K562 (cell line): ENCODE data around the gene SAFB. TPM values are rescaled to one million over a fixed set of nuclear protein-coding genes. Genes with fewer than 3 reads are reported as not detected.
A peak's percentile ranks its signal among the peaks of the same experiment; 100 is the strongest.

ENCODE experiments used
- ATAC-seq: fragments of 200-7000 bp; cut with Tn5 transposase; 3 replicates; pipeline ENCODE4 v1.9.1; 2020; ENCODE audit warnings: moderate library complexity
- BruUV-seq: library from RNA; stranded (reverse); fragments of 400-500 nt; replicated peaks from 2 replicates; lab custom pipeline; 2021; lab: Mats Ljungman, UMichigan
- CTCF ChIA-PET: fragments of 300-600 bp; formaldehyde crosslinking; extraction: SDS; loops from one replicate; lab custom pipeline; 2021; ENCODE audit warnings: low intra/inter-chr PET ratio; lab: Yijun Ruan, JAX
- POLR2A ChIA-PET: fragments of 300-600, 350-650 bp; sonication (Branson Sonifier 250); formaldehyde crosslinking; extraction: SDS; loops from one replicate; lab custom pipeline; 2021; ENCODE audit warnings: antibody characterized with exemption, inconsistent platforms; lab: Yijun Ruan, JAX
- DNase-seq, 4 experiments: peaks; one replicate each; pipeline versions ENCODE4 v3.0.0 to v3.0.0-alpha.2; 2011 to 2018; ENCODE audit warnings: low spot score in 3 of 4, mixed read lengths in 3 of 4; ENCODE audit errors: extremely low read depth in 1 of 4
- FAIRE-seq: peaks from 2 replicates; lab custom pipeline; 2011; peaks lifted over from hg19 to GRCh38; lab: Jason Lieb, UNC
- H2AFZ ChIP-seq: 2 replicates; pipeline ENCODE4 v1.6.0; 2011; ENCODE audit warnings: low read depth, low read length, control low read depth, inconsistent platforms
- H3K27ac ChIP-seq: fragments of 200-600 bp; 3 replicates; pipeline ENCODE4 v1.8.0; 2011; ENCODE audit warnings: low read depth, mild to moderate bottlenecking, control low read depth, inconsistent platforms, low read length, moderate library complexity, mixed read lengths; ENCODE audit errors: extremely low read depth
- H3K27me3 ChIP-seq, 2 experiments: fragments of 300-600 bp in 1 of 2; 2 replicates in 1 of 2; 3 replicates in 1 of 2; pipeline versions ENCODE4 v1.6.0 to v1.8.0; 2011; ENCODE audit warnings: inconsistent platforms in 2 of 2, low read length in 2 of 2, mild to moderate bottlenecking in 1 of 2, mixed read lengths in 1 of 2, moderate library complexity in 1 of 2; ENCODE audit not compliant: control insufficient read depth in 2 of 2, insufficient read depth in 2 of 2
- H3K36me3 ChIP-seq: fragments of 300-600 bp; 3 replicates; pipeline ENCODE4 v1.8.0; 2011; ENCODE audit warnings: mild to moderate bottlenecking, low read length, inconsistent platforms; ENCODE audit not compliant: control insufficient read depth, insufficient read depth
- H3K4me1 ChIP-seq, 2 experiments: fragments of 200-600 bp in 1 of 2; replicated peaks in 1 of 2; 2 replicates in 1 of 2; 3 replicates in 1 of 2; pipeline versions ENCODE4 v1.5.1 to v1.8.0; 2011; ENCODE audit warnings: inconsistent platforms in 2 of 2, low read length in 2 of 2, mild to moderate bottlenecking in 1 of 2, mixed read lengths in 1 of 2, moderate library complexity in 1 of 2; ENCODE audit not compliant: control insufficient read depth in 2 of 2, insufficient read depth in 2 of 2
- H3K4me2 ChIP-seq: 2 replicates; pipeline ENCODE4 v1.6.1; 2011; ENCODE audit warnings: low read length, control low read depth, inconsistent platforms, mixed read lengths; ENCODE audit not compliant: insufficient read depth
- H3K4me3 ChIP-seq: fragments of 200-600 bp; sonication (generic), shearing (Covaris generic); 2 replicates; pipeline ENCODE4 v1.5.1; 2016; ENCODE audit warnings: control low read depth, inconsistent platforms
- H3K79me2 ChIP-seq: fragments of 200-600 bp; 3 replicates; pipeline ENCODE4 v1.8.0; 2011; ENCODE audit warnings: low read length, inconsistent platforms; ENCODE audit not compliant: control insufficient read depth, insufficient read depth
- H3K9ac ChIP-seq, 2 experiments: 2 replicates each; pipeline versions ENCODE4 v1.6.0 to v1.6.1; 2011; ENCODE audit warnings: low read depth in 2 of 2, low read length in 2 of 2, control low read depth in 1 of 2, inconsistent platforms in 1 of 2, mild to moderate bottlenecking in 1 of 2, mixed read lengths in 1 of 2; ENCODE audit not compliant: insufficient read depth in 1 of 2
- H3K9me1 ChIP-seq: one replicate; pipeline ENCODE4 v1.6.0; 2011; ENCODE audit warnings: inconsistent platforms, mild to moderate bottlenecking, low read length, moderate library complexity; ENCODE audit not compliant: control insufficient read depth, insufficient read depth
- H3K9me3 ChIP-seq: replicated peaks from 2 replicates; pipeline ENCODE4 v1.5.1; 2011; ENCODE audit warnings: low read depth, low read length, inconsistent platforms; ENCODE audit not compliant: control insufficient read depth, insufficient read depth
- H4K20me1 ChIP-seq: replicated peaks from 2 replicates; pipeline ENCODE4 v1.6.1; 2011; ENCODE audit warnings: low read length, inconsistent platforms, mixed read lengths; ENCODE audit not compliant: control insufficient read depth, insufficient read depth
- AFF4 ChIP-seq: sonication (generic); formaldehyde crosslinking; IDR thresholded peaks from 2 replicates; pipeline ENCODE4 v1.8.0; 2023; ENCODE audit warnings: mild to moderate bottlenecking, missing genetic modification reagents
- ATF3 ChIP-seq, 2 experiments: fragments of 450-650 bp in 1 of 2; sonication (generic) in 1 of 2; formaldehyde crosslinking in 1 of 2; IDR thresholded peaks in 1 of 2; conservative IDR thresholded peaks in 1 of 2; 2 replicates each; pipeline versions ENCODE4 v1.6.1 to v1.8.1; 2016 to 2023; ENCODE audit warnings: mild to moderate bottlenecking in 2 of 2, moderate library complexity in 2 of 2, inconsistent platforms in 1 of 2, missing genetic modification reagents in 1 of 2
- MBD2 ChIP-seq: sonication (generic); IDR thresholded peaks from 2 replicates; pipeline ENCODE4 v1.6.1; 2016; ENCODE audit warnings: low read depth, borderline replicate concordance
- MEIS2 ChIP-seq: fragments of 450-650 bp; IDR thresholded peaks from 2 replicates; pipeline ENCODE4 v1.6.1; 2014; ENCODE audit warnings: mild to moderate bottlenecking; ENCODE audit not compliant: partially characterized antibody
- NR1H2 ChIP-seq: sonication (generic); formaldehyde crosslinking; IDR thresholded peaks from 2 replicates; pipeline ENCODE4 v1.4.0; 2020; ENCODE audit warnings: mild to moderate bottlenecking, missing genetic modification reagents
- PKNOX1 ChIP-seq: fragments of 450-650 bp; IDR thresholded peaks from 2 replicates; pipeline ENCODE4 v1.6.1; 2016
- ZKSCAN8 ChIP-seq: fragments of 200-800 bp; sonication (Bioruptor generic); IDR thresholded peaks from 2 replicates; pipeline ENCODE4 v1.6.1; 2016; ENCODE audit warnings: missing genetic modification characterization, missing compliant biosample characterization
- ZNF121 ChIP-seq: sonication (generic); formaldehyde crosslinking; conservative IDR thresholded peaks from 2 replicates; pipeline ENCODE4 v1.8.0; 2022; ENCODE audit warnings: missing genetic modification reagents
- ZNF197 ChIP-seq: fragments of 200-800 bp; sonication (Bioruptor generic); IDR thresholded peaks from 2 replicates; pipeline ENCODE4 v1.6.1; 2016; ENCODE audit warnings: low read depth, missing genetic modification characterization, missing compliant biosample characterization
- ZNF24 ChIP-seq: fragments of 450-650 bp; IDR thresholded peaks from 2 replicates; pipeline ENCODE4 v1.6.1; 2016
- ZNF589 ChIP-seq: fragments of 200-800 bp; sonication (Bioruptor generic); IDR thresholded peaks from 2 replicates; pipeline ENCODE4 v1.6.1; 2016; ENCODE audit warnings: low read depth, missing genetic modification characterization, missing compliant biosample characterization
- WGBS: fragments of 100-300 bp; shearing (Covaris generic); methylation state at CpG from one replicate; pipeline ENCODE4 v1.1.6; 2016; ENCODE audit warnings: low coverage, mixed read lengths; ENCODE audit not compliant: insufficient coverage; ENCODE audit errors: missing lambda C conversion rate; 5-methylcytosine and 5-hydroxymethylcytosine counted together
- in situ Hi-C: fragments of 300-500 bp; cut with MboI; formaldehyde crosslinking; loops from 4 replicates; pipeline ENCODE4 v1.15.0; 2018; ENCODE audit warnings: inconsistent platforms, mixed read lengths
- intact Hi-C: fragments of 100-400 bp; cut with micrococcal nuclease; formaldehyde crosslinking; loops from 2 replicates; pipeline ENCODE4 v1.14.2; 2022
- polyA plus RNA-seq, 8 experiments: library from polyadenylated mRNA; depleted of rRNA in 4 of 8; stranded (reverse) in 5 of 8; unstranded in 3 of 8; fragments of >200 nt; fragmentation: Nextera tagmentation in 2 of 8; fragmentation: Illumina TruSeq in 1 of 8; extraction: Ambion mirVana in 2 of 8; extraction: Trizol in 1 of 8; gene quantifications; 2 replicates each; pipeline versions ENCODE4 v1.2.1 to v1.2.3, GENCODE V29; 2011 to 2014; ENCODE audit warnings: inconsistent platforms in 1 of 8, missing spikeins in 1 of 8
- total RNA-seq, 7 experiments: library from RNA; depleted of rRNA in 6 of 7; stranded (reverse); fragments of >200 nt in 6 of 7; fragmentation: Illumina TruSeq in 2 of 7; extraction: Trizol in 2 of 7; gene quantifications; 2 replicates each; pipeline versions ENCODE4 v1.2.1 to v1.2.3, GENCODE V29; 2011 to 2021; ENCODE audit warnings: low replicate concordance in 1 of 7

SAFB gene
- total and polyA plus RNA-seq, 9 of the 15 experiments (the other 6 are each of a cell fraction or from before 2014, with no cell fraction given): 1.1 to 151 (median 83.1) TPM

GRCh38 chr19:5682107-5682482 lies 59.2 kb downstream of the SAFB start (continued):
- TF ChIP-seq ZNF197 (CRISPR knock-in tag) (no peak), ZNF589 (CRISPR knock-in tag) (no peak)

- DNase-seq (no peak), ATAC-seq (no peak), FAIRE-seq (peak; percentile 69)
- POLR2A ChIA-PET: interaction anchor here (0.9 to 1.5 kb wide), 3 partner anchors 40 to 125 kb away, joined by 3 to 6 read pairs (median 3); no protein-coding TSS in a partner anchor
- Histone ChIP-seq H2AFZ (no peak overlapping the region), H3K79me2 (peaks cover 12% of the 10 kb centered on the region), H3K27me3 (no peaks in the 10 kb centered on the region), H3K4me3 (no peak overlapping the region), H3K9me3 (no peaks in the 10 kb centered on the region), H3K27ac (no peak overlapping the region), H3K9ac (no peak overlapping the region; a peak in 1 of 4 replicates), H3K4me2 (no peak overlapping the region), H4K20me1 (0 out of 2 replicates have a peak, but pooled peaks cover 6% of the 10 kb centered on the region), H3K4me1 (peaks cover 25 to 65% of the 10 kb centered on the region in 2 experiments), H3K36me3 (peaks cover 6% of the 10 kb centered on the region; the same call in 2 of the 3 replicates), H3K9me1 (no peaks in the 10 kb centered on the region)
- CTCF ChIA-PET: no interaction called here
- 46% methylated on average over 9 of the region's 10 CpGs for WGBS
- no TSS peak for BruUV-seq
- in situ Hi-C loops: no loop called here
- intact Hi-C loops: loop anchor here (10.0 kb wide), 1 partner anchor 59 kb away; the partner anchor contains the start of genes SAFB and SAFB2
- TF ChIP-seq ZNF121 (CRISPR knock-in tag) (peak; percentile 78), ZKSCAN8 (CRISPR knock-in tag) (peak; percentile 96), ATF3 (IDR thresholded peaks at IDR 0.05) (0 out of 2 replicates have a peak, but pooled peaks have one; percentile 12), ATF3 (CRISPR knock-in tag; conservative IDR thresholded peaks at IDR 0.05) (no peak), MEIS2 (peak; percentile 88), MBD2 (no peak), ZNF24 (peak; percentile 48; the same call in 1 of the 2 replicates), AFF4 (no peak), NR1H2 (CRISPR knock-in tag) (no peak), PKNOX1 (peak; percentile 86)
Measured at GRCh38 chr19:5683177-5683886, 60.4 kb downstream of the SAFB start.
